H9 (cell line): ENCODE measurements around the gene DOK6. TPM values are rescaled to one million over a fixed set of nuclear protein-coding genes. Genes with fewer than 3 reads are reported as not detected.

Experiments used
- DNase-seq: peaks from one replicate; pipeline ENCODE4 v3.0.0-alpha.2; 2017
- H2AFZ ChIP-seq: one replicate; pipeline ENCODE4 v1.6.1; 2013; ENCODE audit warnings: mild to moderate bottlenecking, low read length, control low read depth, moderate library complexity
- H2AK5ac ChIP-seq: 2 replicates; pipeline ENCODE4 v1.6.1; 2013; ENCODE audit warnings: low read length, control low read depth, mixed read lengths; ENCODE audit not compliant: insufficient read length
- H2BK120ac ChIP-seq: one replicate; pipeline ENCODE4 v1.6.1; 2013; ENCODE audit warnings: low read depth, mild to moderate bottlenecking, low read length, control low read depth, inconsistent platforms; ENCODE audit not compliant: poor library complexity, severe bottlenecking
- H2BK12ac ChIP-seq: 2 replicates; pipeline ENCODE4 v1.6.1; 2013; ENCODE audit warnings: low read length, control low read depth, mixed read lengths, low read depth; ENCODE audit not compliant: insufficient read length
- H2BK15ac ChIP-seq: 2 replicates; pipeline ENCODE4 v1.6.1; 2013; ENCODE audit warnings: low read depth, low read length, control low read depth
- H2BK20ac ChIP-seq: one replicate; pipeline ENCODE4 v1.6.1; 2013; ENCODE audit warnings: low read depth, mild to moderate bottlenecking, low read length, control low read depth, inconsistent platforms; ENCODE audit not compliant: poor library complexity, severe bottlenecking
- H2BK5ac ChIP-seq: 2 replicates; pipeline ENCODE4 v1.6.1; 2013; ENCODE audit warnings: low read length, control low read depth, mixed read lengths; ENCODE audit not compliant: insufficient read length
- H3K14ac ChIP-seq: 2 replicates; pipeline ENCODE4 v1.6.1; 2013; ENCODE audit warnings: low read length, control low read depth; ENCODE audit not compliant: insufficient read depth
- H3K18ac ChIP-seq: 2 replicates; pipeline ENCODE4 v1.6.1; 2013; ENCODE audit warnings: low read depth, mild to moderate bottlenecking, mixed read lengths, low read length, control low read depth; ENCODE audit not compliant: insufficient read length
- H3K23ac ChIP-seq: 2 replicates; pipeline ENCODE4 v1.6.1; 2013; ENCODE audit warnings: low read length, control low read depth, mixed read lengths, low read depth; ENCODE audit not compliant: insufficient read length
- H3K23me2 ChIP-seq: 2 replicates; pipeline ENCODE4 v1.6.1; 2013; ENCODE audit warnings: low read depth, mild to moderate bottlenecking, mixed read lengths, low read length, control low read depth; ENCODE audit not compliant: insufficient read length, poor library complexity, severe bottlenecking
- H3K27ac ChIP-seq: 2 replicates; pipeline ENCODE4 v1.5.1; 2013; ENCODE audit warnings: low read length, control low read depth, mixed read lengths, low read depth; ENCODE audit not compliant: insufficient read length
- H3K27me3 ChIP-seq: 2 replicates; pipeline ENCODE4 v1.6.1; 2013; ENCODE audit warnings: low read length, control low read depth, inconsistent platforms; ENCODE audit not compliant: insufficient read depth
- H3K4ac ChIP-seq: 2 replicates; pipeline ENCODE4 v1.6.1; 2013; ENCODE audit warnings: low read depth, mild to moderate bottlenecking, control low read depth, inconsistent platforms, low read length, moderate library complexity
- H3K4me1 ChIP-seq: 2 replicates; pipeline ENCODE4 v1.6.1; 2013; ENCODE audit warnings: low read length, control low read depth, inconsistent platforms; ENCODE audit not compliant: insufficient read depth
- H3K4me2 ChIP-seq: 2 replicates; pipeline ENCODE4 v1.6.1; 2013; ENCODE audit warnings: low read length, control low read depth, mixed read lengths; ENCODE audit not compliant: insufficient read length, insufficient read depth
- H3K56ac ChIP-seq: 2 replicates; pipeline ENCODE4 v1.6.1; 2013; ENCODE audit warnings: low read depth, mild to moderate bottlenecking, mixed read lengths, low read length, control low read depth; ENCODE audit not compliant: insufficient read length
- H3K79me1 ChIP-seq: 2 replicates; pipeline ENCODE4 v1.6.1; 2013; ENCODE audit warnings: low read depth, mild to moderate bottlenecking, moderate library complexity, low read length, control low read depth, inconsistent platforms; ENCODE audit not compliant: insufficient read depth, poor library complexity, severe bottlenecking
- H3K79me2 ChIP-seq: 2 replicates; pipeline ENCODE4 v1.6.1; 2013; ENCODE audit warnings: low read length, control low read depth, inconsistent platforms; ENCODE audit not compliant: insufficient read depth
- H3K9ac ChIP-seq: 2 replicates; pipeline ENCODE4 v1.6.1; 2013; ENCODE audit warnings: low read length, control low read depth, mixed read lengths; ENCODE audit not compliant: insufficient read length; ENCODE audit errors: extremely low read depth
- H3K9me3 ChIP-seq: one replicate; pipeline ENCODE4 v1.6.1; 2013; ENCODE audit warnings: low read depth, low read length, inconsistent platforms; ENCODE audit not compliant: control insufficient read depth
- H3T11ph ChIP-seq: one replicate; pipeline ENCODE4 v1.6.1; 2013; ENCODE audit warnings: mild to moderate bottlenecking, low read length, control low read depth, inconsistent platforms
- H4K20me1 ChIP-seq: one replicate; pipeline ENCODE4 v1.6.1; 2013; ENCODE audit not compliant: control insufficient read depth, insufficient read length, insufficient read depth
- H4K5ac ChIP-seq: 2 replicates; pipeline ENCODE4 v1.6.1; 2013; ENCODE audit warnings: low read depth, mild to moderate bottlenecking, mixed read lengths, low read length, control low read depth; ENCODE audit not compliant: insufficient read length
- H4K8ac ChIP-seq: replicated peaks from 2 replicates; pipeline ENCODE4 v1.6.1; 2013; ENCODE audit warnings: low read length, control low read depth, mixed read lengths, low read depth; ENCODE audit not compliant: insufficient read length
- H4K91ac ChIP-seq: 2 replicates; pipeline ENCODE4 v1.6.1; 2013; ENCODE audit warnings: low read depth, mild to moderate bottlenecking, moderate library complexity, mixed read lengths, low read length, control low read depth; ENCODE audit not compliant: insufficient read length
- H3K27ac Mint-ChIP-seq, 3 experiments: 2 replicates in 2 of 3; 3 replicates in 1 of 3; pipeline ENCODE4 v1.8.0; 2020 to 2021; ENCODE audit warnings: mixed read lengths in 3 of 3, mild to moderate bottlenecking in 1 of 3, moderate library complexity in 1 of 3
- H3K27me3 Mint-ChIP-seq: 2 replicates; pipeline ENCODE4 v1.8.0; 2021; ENCODE audit warnings: low read depth, mild to moderate bottlenecking, moderate library complexity, mixed read lengths
- H3K36me3 Mint-ChIP-seq, 3 experiments: 2 replicates in 2 of 3; 3 replicates in 1 of 3; pipeline ENCODE4 v1.8.0; 2020 to 2021; ENCODE audit warnings: low read depth in 3 of 3, mixed read lengths in 3 of 3; ENCODE audit not compliant: insufficient read depth in 1 of 3
- H3K4me1 Mint-ChIP-seq, 2 experiments: 2 replicates each; pipeline ENCODE4 v1.8.0; 2020; ENCODE audit warnings: mixed read lengths in 2 of 2
- H3K4me3 Mint-ChIP-seq, 2 experiments: 2 replicates in 1 of 2; 3 replicates in 1 of 2; pipeline ENCODE4 v1.8.0; 2020 to 2021; ENCODE audit warnings: mild to moderate bottlenecking in 2 of 2, mixed read lengths in 2 of 2, moderate library complexity in 1 of 2
- H3K9me3 Mint-ChIP-seq, 2 experiments: 2 replicates in 1 of 2; 3 replicates in 1 of 2; pipeline ENCODE4 v1.8.0; 2020; ENCODE audit warnings: mild to moderate bottlenecking in 2 of 2, mixed read lengths in 2 of 2, moderate library complexity in 1 of 2
- WGBS: extraction: QIAGEN DNeasy Blood & Tissue Kit; methylation state at CpG from one replicate; pipeline ENCODE4 v1.1.7; 2013; ENCODE audit warnings: missing lambda C conversion rate, low lambda C conversion rate, mixed read lengths; ENCODE audit not compliant: insufficient read length; ENCODE audit errors: extremely low coverage; 5-methylcytosine and 5-hydroxymethylcytosine counted together
- total RNA-seq: library from RNA; stranded (reverse); gene quantifications from 2 replicates; pipeline ENCODE4 v1.2.1, GENCODE V29; 2021
- TF ChIP-seq, protein P1 (sequence below): fragments of 200-600 bp; sonication (generic); conservative IDR thresholded peaks from 3 replicates; pipeline ENCODE4 v1.8.0; 2021; ENCODE audit warnings: antibody characterized with exemption, mild to moderate bottlenecking

Gene DOK6
- total RNA-seq, 1 experiment from 2014 or later, result 0.20 TPM

DNA sequence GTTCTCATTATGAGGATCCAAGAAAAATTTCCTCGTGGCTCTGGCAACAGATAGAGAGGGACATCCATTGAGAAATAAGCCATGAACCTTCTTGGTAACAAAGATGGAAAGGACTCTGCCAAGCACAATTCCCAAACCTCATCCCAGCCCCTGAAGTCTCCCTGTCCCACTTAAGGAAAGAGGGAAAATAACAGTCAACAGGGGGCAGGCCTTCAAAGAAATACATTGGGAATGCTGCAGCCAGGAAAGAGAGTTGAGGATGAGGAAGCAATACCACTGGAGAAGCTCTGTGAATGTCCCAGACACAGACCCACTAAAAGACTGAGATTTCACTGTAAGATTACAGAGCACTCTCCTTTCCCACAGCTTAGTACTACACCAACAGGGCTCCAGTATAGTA, 453.8 kb downstream of the DOK6 start:
- Histone ChIP-seq H2AK5ac (no peak overlapping the region), H2BK20ac (no peak overlapping the region), H3T11ph (no peak overlapping the region), H2BK15ac (no peak overlapping the region), H3K4ac (no peak overlapping the region), H2AFZ (no peak overlapping the region), H2BK120ac (no peak overlapping the region), H3K9me3 (no peaks in the 10 kb centered on the region), H3K23ac (no peak overlapping the region), H3K4me1 (no peaks in the 10 kb centered on the region; the same call in 1 of the 2 replicates), H3K27ac (no peak overlapping the region), H3K79me2 (no peaks in the 10 kb centered on the region), H2BK5ac (no peak overlapping the region), H4K20me1 (no peaks in the 10 kb centered on the region), H3K9ac (no peak overlapping the region), H3K4me2 (no peak overlapping the region), H3K79me1 (no peaks in the 10 kb centered on the region), H4K91ac (no peak overlapping the region), H2BK12ac (no peak overlapping the region), H3K23me2 (no peaks in the 10 kb centered on the region), H4K5ac (no peak overlapping the region), H3K14ac (no peak overlapping the region), H3K56ac (no peak overlapping the region), H3K18ac (no peak overlapping the region), H3K27me3 (no peaks in the 10 kb centered on the region), H4K8ac (no peak overlapping the region)
- no peaks in the 10 kb centered on the region for H3K27me3 Mint-ChIP-seq
- no peaks in the 10 kb centered on the region for H3K36me3 Mint-ChIP-seq
- H3K9me3 Mint-ChIP-seq, result no peaks in the 10 kb centered on the region
- no CpG with 5 or more reads among the region's 1 CpG for WGBS
- TF ChIP-seq, protein P1, sequence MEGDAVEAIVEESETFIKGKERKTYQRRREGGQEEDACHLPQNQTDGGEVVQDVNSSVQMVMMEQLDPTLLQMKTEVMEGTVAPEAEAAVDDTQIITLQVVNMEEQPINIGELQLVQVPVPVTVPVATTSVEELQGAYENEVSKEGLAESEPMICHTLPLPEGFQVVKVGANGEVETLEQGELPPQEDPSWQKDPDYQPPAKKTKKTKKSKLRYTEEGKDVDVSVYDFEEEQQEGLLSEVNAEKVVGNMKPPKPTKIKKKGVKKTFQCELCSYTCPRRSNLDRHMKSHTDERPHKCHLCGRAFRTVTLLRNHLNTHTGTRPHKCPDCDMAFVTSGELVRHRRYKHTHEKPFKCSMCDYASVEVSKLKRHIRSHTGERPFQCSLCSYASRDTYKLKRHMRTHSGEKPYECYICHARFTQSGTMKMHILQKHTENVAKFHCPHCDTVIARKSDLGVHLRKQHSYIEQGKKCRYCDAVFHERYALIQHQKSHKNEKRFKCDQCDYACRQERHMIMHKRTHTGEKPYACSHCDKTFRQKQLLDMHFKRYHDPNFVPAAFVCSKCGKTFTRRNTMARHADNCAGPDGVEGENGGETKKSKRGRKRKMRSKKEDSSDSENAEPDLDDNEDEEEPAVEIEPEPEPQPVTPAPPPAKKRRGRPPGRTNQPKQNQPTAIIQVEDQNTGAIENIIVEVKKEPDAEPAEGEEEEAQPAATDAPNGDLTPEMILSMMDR, result peak; percentile 50
- no peak overlapping the region for H3K27ac Mint-ChIP-seq
- H3K4me1 Mint-ChIP-seq, result peaks cover 2% of the 10 kb centered on the region in 2 experiments; a peak in 3 of 4 replicates
- DNase-seq, result no peak
- no peak overlapping the region for H3K4me3 Mint-ChIP-seq
